Right kidney (tissue), 9 donors: ENCODE results near the gene EGFL8.
"Not testable (repeated sequence)": the region's sequence is repeated elsewhere in the genome, so short reads cannot be mapped to it uniquely, and the experiment has no call there.

Experiments
- DNase-seq: peaks from one replicate; pipeline ENCODE4 v3.0.0-alpha.2; 2016
- long read RNA-seq, 8 donors: transcript quantifications; one replicate each; lab custom pipeline, GENCODE V29; 2026

The EGFL8 gene
- long read RNA-seq, donor 1, partial matches to known transcripts = 0 of 2 reads
- long read RNA-seq, donor 1, other reads (novel, unspliced or antisense) = 0 of 2 reads
- long read RNA-seq, donor 2, partial matches to known transcripts = 0 of 3 reads
- long read RNA-seq, donor 2, other reads (novel, unspliced or antisense) = 0 of 3 reads
- long read RNA-seq, donor 3 = 0 reads
- long read RNA-seq, donor 4, partial matches to known transcripts = 0 of 1 reads
- long read RNA-seq, donor 4, other reads (novel, unspliced or antisense) = 0 of 1 reads
- long read RNA-seq, donor 5 = 0 reads
- long read RNA-seq, donor 6, partial matches to known transcripts = 0 of 1 reads
- long read RNA-seq, donor 6, other reads (novel, unspliced or antisense) = 0 of 1 reads
- long read RNA-seq, donor 7, partial matches to known transcripts = 0 of 1 reads
- long read RNA-seq, donor 7, other reads (novel, unspliced or antisense) = 0 of 1 reads
- long read RNA-seq, donor 8, partial matches to known transcripts = 0 of 2 reads
- long read RNA-seq, donor 8, other reads (novel, unspliced or antisense) = 0 of 2 reads

GRCh38 chr6:32164295-32164694 lies at the start of gene EGFL8:
EGFL8 (plus strand) TSS chr6:32164595; CDS start chr6:32166166, 1,571 bp downstream.
- no peak for DNase-seq

GRCh38 chr6:32114796-32115195 lies 49.6 kb upstream of the EGFL8 start:
- no peak for DNase-seq

- no peak for DNase-seq
Observed at GRCh38 chr6:32115623-32116022, 48.8 kb upstream of the EGFL8 start.

- no peak for DNase-seq
Observed at GRCh38 chr6:32116674-32117073, 47.7 kb upstream of the EGFL8 start.

- DNase-seq = no peak
Observed at GRCh38 chr6:32117461-32117860, 46.9 kb upstream of the EGFL8 start.

GRCh38 chr6:32118782-32119628 lies 45.4 kb upstream of the EGFL8 start:
- peak; percentile 55 for DNase-seq

GRCh38 chr6:32120573-32121059 lies 43.8 kb upstream of the EGFL8 start:
- no peak for DNase-seq

GRCh38 chr6:32123681-32124080 lies 40.7 kb upstream of the EGFL8 start:
- no peak for DNase-seq

GRCh38 chr6:32126880-32127279 lies 37.5 kb upstream of the EGFL8 start:
- DNase-seq = no peak

GRCh38 chr6:32127409-32127716 lies 37.0 kb upstream of the EGFL8 start:
- no peak for DNase-seq

GRCh38 chr6:32127717-32128592 lies 36.4 kb upstream of the EGFL8 start, which contains the start of gene ATF6B:
ATF6B (minus strand) TSS chr6:32128246; CDS start chr6:32128207, 39 bp downstream.
- DNase-seq = peak; percentile 81

GRCh38 chr6:32128751-32129296 lies 35.6 kb upstream of the EGFL8 start:
- DNase-seq = no peak

- DNase-seq = no peak
Observed at GRCh38 chr6:32129297-32130088, 34.9 kb upstream of the EGFL8 start.

GRCh38 chr6:32131439-32131948 lies 32.9 kb upstream of the EGFL8 start:
- DNase-seq = no peak

- no peak for DNase-seq
Observed at GRCh38 chr6:32132110-32132509, 32.3 kb upstream of the EGFL8 start.

GRCh38 chr6:32133786-32134185 lies 30.6 kb upstream of the EGFL8 start:
- DNase-seq = no peak

- no peak for DNase-seq
Observed at GRCh38 chr6:32137454-32137853, 26.9 kb upstream of the EGFL8 start.

GRCh38 chr6:32139590-32139989 lies 24.8 kb upstream of the EGFL8 start:
- no peak for DNase-seq

- no peak for DNase-seq
Observed at GRCh38 chr6:32140420-32141046, 23.9 kb upstream of the EGFL8 start.

- not testable (repeated sequence) for DNase-seq
Observed at GRCh38 chr6:32144238-32144637, 20.2 kb upstream of the EGFL8 start.
